GM12878 (cell line): ENCODE results near the gene MMP14. TPM values are rescaled to one million over a fixed set of nuclear protein-coding genes. Genes with fewer than 3 reads are reported as not detected.

Experiments used
- ASH2L ChIP-seq: fragments of 300-600, 200-600 bp; sonication (generic); IDR thresholded peaks from 2 replicates; pipeline ENCODE4 v1.6.1; 2017; ENCODE audit warnings: low read depth, mild to moderate bottlenecking, borderline replicate concordance
- ATF7 ChIP-seq: fragments of 450-650 bp; IDR thresholded peaks from 2 replicates; pipeline ENCODE4 v1.6.1; 2016; ENCODE audit warnings: low read depth, mild to moderate bottlenecking
- BACH1 ChIP-seq: fragments of 450-650 bp; IDR thresholded peaks from 2 replicates; pipeline ENCODE4 v1.6.1; 2017; ENCODE audit warnings: mild to moderate bottlenecking, borderline replicate concordance
- CBX5 ChIP-seq: sonication (generic); IDR thresholded peaks from 2 replicates; pipeline ENCODE4 v1.6.1; 2016; ENCODE audit warnings: low read depth, moderate library complexity, mild to moderate bottlenecking, inconsistent platforms
- FOXM1 ChIP-seq: IDR thresholded peaks from 2 replicates; pipeline ENCODE4 v1.6.1; 2012; ENCODE audit warnings: low read depth, mild to moderate bottlenecking, inconsistent platforms, low read length, moderate library complexity
- GABPA ChIP-seq: IDR thresholded peaks from 2 replicates; pipeline ENCODE4 v1.6.1; 2014; ENCODE audit warnings: antibody characterized with exemption, low read depth, mild to moderate bottlenecking, inconsistent platforms
- HSF1 ChIP-seq: fragments of 150-350 bp; IDR thresholded peaks from 2 replicates; pipeline ENCODE4 v1.6.1; 2014; ENCODE audit warnings: mild to moderate bottlenecking, low read depth, low read length
- IKZF2 ChIP-seq, 2 experiments: fragments of 450-650 bp; IDR thresholded peaks; 2 replicates each; pipeline ENCODE4 v1.6.1; 2017; ENCODE audit warnings: mild to moderate bottlenecking in 2 of 2, moderate library complexity in 2 of 2
- MXI1 ChIP-seq: fragments of 150-350 bp; IDR thresholded peaks from 2 replicates; pipeline ENCODE4 v1.6.1; 2011; ENCODE audit warnings: low read depth, mild to moderate bottlenecking, inconsistent platforms, low read length, improper control_type of control experiment
- NFYA ChIP-seq: IDR thresholded peaks from 2 replicates; pipeline ENCODE4 v1.6.1; 2011; ENCODE audit warnings: low read depth, mild to moderate bottlenecking, low read length, improper control_type of control experiment, borderline replicate concordance
- POLR2A ChIP-seq: IDR thresholded peaks from 2 replicates; pipeline ENCODE4 v1.6.1; 2011; ENCODE audit warnings: low read depth, mild to moderate bottlenecking, low read length
- POLR2AphosphoS2 ChIP-seq: IDR thresholded peaks from 2 replicates; pipeline ENCODE4 v1.6.1; 2011; ENCODE audit warnings: low read depth, mild to moderate bottlenecking, low read length, improper control_type of control experiment, moderate library complexity
- POU2F2 ChIP-seq: IDR thresholded peaks from 3 replicates; pipeline ENCODE4 v1.6.1; 2011; ENCODE audit warnings: low read depth, mild to moderate bottlenecking, low read length, borderline replicate concordance
- ZBTB33 ChIP-seq: fragments of 450-650 bp; IDR thresholded peaks from 2 replicates; pipeline ENCODE4 v1.6.1; 2017; ENCODE audit warnings: mild to moderate bottlenecking
- ZNF274 ChIP-seq: IDR thresholded peaks from one replicate; pipeline ENCODE4 v1.8.0; 2011; ENCODE audit not compliant: insufficient read length, insufficient read depth
- ZNF592 ChIP-seq: fragments of 450-650 bp; IDR thresholded peaks from 2 replicates; pipeline ENCODE4 v1.6.1; 2017; ENCODE audit warnings: mild to moderate bottlenecking, moderate library complexity
- ZNF687 ChIP-seq: fragments of 450-650 bp; IDR thresholded peaks from 2 replicates; pipeline ENCODE4 v1.6.1; 2017; ENCODE audit warnings: mild to moderate bottlenecking, moderate library complexity
- polyA plus RNA-seq, 11 experiments: library from polyadenylated mRNA; depleted of rRNA in 4 of 11; unstranded in 6 of 11; stranded (reverse) in 5 of 11; fragments of >200 nt; fragmentation: Nextera tagmentation in 4 of 11; fragmentation: Illumina TruSeq in 1 of 11; extraction: Ambion mirVana in 4 of 11; extraction: Trizol in 1 of 11; gene quantifications; 1 replicate in 1 of 11; 2 replicates in 10 of 11; pipeline versions ENCODE4 v1.2.1 to v1.2.3, GENCODE V29; 2011 to 2016; ENCODE audit warnings: inconsistent platforms in 2 of 11, missing spikeins in 2 of 11, low read depth in 1 of 11
- total RNA-seq, 4 experiments: library from RNA; depleted of rRNA in 3 of 4; stranded (reverse); fragments of >200 nt in 3 of 4; fragmentation: Illumina TruSeq in 1 of 4; extraction: Trizol in 1 of 4; gene quantifications; 2 replicates each; pipeline versions ENCODE4 v1.2.1 to v1.2.3, GENCODE V29; 2013 to 2021

MMP14 gene
- total and polyA plus RNA-seq, 10 of the 15 experiments (the other 5 are each of a cell fraction or from before 2014, with no cell fraction given), result 0.31 to 1.9 (median 0.70) TPM; not detected in 2

GRCh38 chr14:22852940-22853767, 16.8 kb downstream of the MMP14 start (continued):
- TF ChIP-seq ZNF687 (0 out of 2 replicates have a peak, but pooled peaks have one; percentile 24), ATF7 (0 out of 2 replicates have a peak, but pooled peaks have one; percentile 53), ZNF592 (peak; percentile 20; the same call in 1 of the 2 replicates), GABPA (no peak), POLR2AphosphoS2 (no peak), ZNF274 (no peak), CBX5 (no peak), MXI1 (peak; percentile 65; the same call in 1 of the 2 replicates), POLR2A (no peak), IKZF2 (IDR thresholded peaks at IDR 0.05) (peak; percentile 10 to 39; a peak in 1 of 4 replicates), POU2F2 (peak; percentile 47; the same call in 2 of the 3 replicates), HSF1 (no peak), BACH1 (0 out of 2 replicates have a peak, but pooled peaks have one; percentile 14), NFYA (no peak), ZBTB33 (no peak), ASH2L (no peak), FOXM1 (peak; percentile 41; the same call in 1 of the 2 replicates)
